Left cardiac atrium (tissue), 4 donors: ENCODE results near the gene CD47. TPM values are rescaled to one million over a fixed set of nuclear protein-coding genes. Genes with fewer than 3 reads are reported as not detected.

Source experiments
- ATAC-seq, 2 donors: fragments of 200-7000 bp; cut with Tn5 transposase; one replicate each; pipeline ENCODE4 v1.9.1; 2020; ENCODE audit warnings: mild to moderate bottlenecking in 2 of 2, moderate library complexity in 2 of 2
- DNase-seq: peaks from one replicate; pipeline ENCODE4 v3.0.0-alpha.2; 2020
- intact Hi-C, 2 donors: fragments of 100-400 bp; cut with DNase I; formaldehyde crosslinking; loops; one replicate each; pipeline versions ENCODE4 v1.14.1 to v1.15.1; 2022 to 2023
- total RNA-seq, 2 donors: library from RNA; stranded (reverse); fragmentation: NEBNext Ultra II Directional; extraction: Animal tissue kit (Norgen Biotek cat#: 25700); gene quantifications; one replicate each; pipeline ENCODE4 v1.2.1, GENCODE V29; 2021
- donor health status: DM: no; HTN: yes; CAD: no.
- donor health status: DM: no; HTN: yes; CAD: no; lungs with severe emphysema.
- donor health status: DM: yes; HTN: yes; CAD: no.
- donor health status: Dilated cardiomyopathy.

The CD47 gene
- total RNA-seq, 2 donors from 2014 or later, result 75.0 to 93.3 TPM

DNA sequence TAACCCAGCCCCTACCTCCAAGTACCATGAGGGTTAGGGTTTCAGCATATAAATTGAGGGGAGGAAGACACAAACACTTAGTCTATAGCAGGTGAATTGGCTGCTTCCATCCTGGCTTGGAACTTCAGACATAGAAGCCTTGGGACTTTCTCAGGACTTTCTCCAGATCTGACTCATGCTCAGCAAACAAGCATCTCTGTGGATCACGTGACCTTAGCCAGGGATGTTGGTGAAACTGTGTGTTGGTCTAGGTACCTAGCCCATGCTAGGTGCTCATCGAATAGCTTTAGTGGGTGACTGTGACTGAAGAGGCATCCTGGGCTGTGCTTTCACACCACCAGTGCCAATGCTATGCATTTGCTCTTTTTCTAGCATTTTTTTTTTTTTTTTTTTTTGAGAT, 58.9 kb downstream of the CD47 start:
- DNase-seq (no peak), ATAC-seq (no peak)
- intact Hi-C loops, result no loop called here

DNA sequence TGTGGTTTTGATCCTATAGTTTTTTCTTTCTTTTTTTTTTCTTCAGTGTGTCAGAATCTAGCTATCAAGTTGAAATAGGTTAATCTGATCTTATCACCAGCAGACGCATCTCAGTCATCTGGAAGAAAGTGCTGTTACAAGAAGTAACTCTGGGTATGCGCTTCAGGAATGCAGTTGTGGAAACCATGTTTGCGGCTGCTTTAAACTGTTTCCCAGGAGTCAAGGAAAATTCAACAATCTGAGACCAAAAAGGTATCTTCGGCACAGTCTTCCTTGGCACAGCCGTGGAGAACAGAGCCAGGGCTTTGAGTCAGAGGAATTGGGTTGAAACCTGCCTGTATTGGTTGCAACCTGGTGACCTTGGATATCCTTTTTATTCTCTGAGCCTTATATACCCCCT, 59.9 kb downstream of the CD47 start:
- intact Hi-C loops, result no loop called here
- DNase-seq, result no peak

DNA sequence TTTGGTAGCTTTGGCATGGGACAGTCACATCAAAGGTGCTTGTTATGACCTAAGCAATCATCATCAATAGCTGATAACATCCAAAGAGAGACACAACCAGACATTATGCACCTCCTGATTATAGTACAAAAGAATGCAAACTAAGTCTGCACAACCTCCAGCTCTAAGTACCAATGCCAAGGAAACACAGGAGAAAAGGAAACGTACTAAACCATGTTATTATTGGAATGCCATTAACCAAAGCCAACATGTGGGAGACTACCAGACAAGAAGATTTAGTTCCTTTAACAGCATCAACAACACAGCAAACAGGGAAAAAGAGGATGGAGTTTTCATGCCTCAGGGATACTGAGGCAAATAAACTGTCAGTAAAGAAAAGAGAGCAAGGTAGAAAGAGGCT, 61.4 kb downstream of the CD47 start:
- ATAC-seq (no peak), DNase-seq (no peak)
- intact Hi-C loops, result no loop called here

More for the DNA sequence above, 59.9 kb downstream of the CD47 start:
- ATAC-seq, result no peak

DNA sequence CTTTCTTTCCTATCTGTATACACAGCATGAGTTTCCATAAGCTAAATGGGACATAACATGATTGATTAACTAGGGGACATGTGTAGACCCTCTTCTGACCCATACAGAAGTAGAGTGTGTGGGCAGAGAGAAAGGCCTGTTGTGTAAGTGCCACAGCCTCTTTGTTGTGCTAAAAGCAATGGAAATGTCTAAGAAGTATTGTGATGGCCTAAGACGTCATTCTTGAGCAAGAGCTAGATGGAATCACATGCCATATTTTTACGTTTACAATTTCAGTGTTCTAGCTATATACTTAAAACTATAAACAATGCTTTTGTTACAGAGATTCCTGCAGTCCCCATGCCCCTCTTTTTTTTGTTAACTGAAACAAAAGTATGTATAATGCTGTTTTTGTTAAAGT, 61.9 kb downstream of the CD47 start:
- intact Hi-C loops, result no loop called here
- ATAC-seq, result no peak

DNA sequence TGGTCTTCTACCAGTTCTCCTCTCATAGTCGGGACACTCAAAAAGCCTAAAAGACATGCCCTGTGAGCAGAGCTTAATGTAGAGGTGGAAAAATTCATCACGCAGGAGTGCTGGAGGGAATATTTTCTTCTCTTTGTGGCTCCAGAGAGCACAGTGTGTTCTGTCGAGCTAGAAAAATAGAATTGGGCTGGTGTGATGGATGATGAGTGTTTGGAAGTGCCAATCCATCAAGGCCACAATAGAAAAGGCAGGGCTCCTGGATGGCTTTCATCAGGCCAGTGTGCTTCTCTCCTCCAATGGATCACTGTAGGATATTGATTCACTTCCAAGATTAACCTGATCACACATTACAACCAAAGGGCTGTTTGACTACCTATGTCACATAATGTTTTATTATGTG, 65.7 kb downstream of the CD47 start:
- intact Hi-C loops, result no loop called here
- DNase-seq, result no peak
- ATAC-seq, result no peak

More for the DNA sequence above, 61.9 kb downstream of the CD47 start:
- no peak for DNase-seq

DNA sequence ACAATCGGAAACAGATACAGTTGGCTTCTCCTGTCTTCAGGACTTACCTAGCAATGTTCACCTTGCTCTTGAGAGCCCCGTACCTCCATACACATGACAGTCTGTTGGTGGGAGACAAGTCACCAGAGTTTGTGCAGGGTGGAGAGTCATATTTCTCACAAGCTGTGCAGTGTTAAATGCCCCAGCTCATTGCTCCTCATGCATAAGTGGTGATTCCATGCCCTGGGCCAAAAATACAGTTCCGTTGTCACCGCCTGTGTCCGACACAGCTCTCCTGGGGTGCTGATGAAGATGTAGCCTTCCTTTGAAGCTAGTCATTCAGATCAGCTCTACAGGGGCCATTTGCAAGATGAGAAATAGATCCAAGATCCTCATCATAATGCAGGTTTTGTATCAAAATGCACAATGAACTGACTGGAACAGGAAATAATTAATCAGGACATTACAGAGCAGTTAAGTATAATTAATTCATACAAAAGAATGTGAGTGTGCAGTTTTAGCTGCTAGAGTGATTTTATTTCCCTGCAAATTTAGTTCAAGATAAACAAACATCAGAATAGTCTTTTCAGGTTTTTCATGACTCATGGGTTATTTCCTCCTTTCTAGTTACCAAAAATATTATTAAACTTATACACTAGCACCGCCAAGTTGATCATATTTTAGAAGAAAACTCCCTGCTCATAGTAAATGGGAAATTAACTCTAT, 66.5 kb downstream of the CD47 start:
- DNase-seq (no peak), ATAC-seq (no peak)
- intact Hi-C loops, result no loop called here

DNA sequence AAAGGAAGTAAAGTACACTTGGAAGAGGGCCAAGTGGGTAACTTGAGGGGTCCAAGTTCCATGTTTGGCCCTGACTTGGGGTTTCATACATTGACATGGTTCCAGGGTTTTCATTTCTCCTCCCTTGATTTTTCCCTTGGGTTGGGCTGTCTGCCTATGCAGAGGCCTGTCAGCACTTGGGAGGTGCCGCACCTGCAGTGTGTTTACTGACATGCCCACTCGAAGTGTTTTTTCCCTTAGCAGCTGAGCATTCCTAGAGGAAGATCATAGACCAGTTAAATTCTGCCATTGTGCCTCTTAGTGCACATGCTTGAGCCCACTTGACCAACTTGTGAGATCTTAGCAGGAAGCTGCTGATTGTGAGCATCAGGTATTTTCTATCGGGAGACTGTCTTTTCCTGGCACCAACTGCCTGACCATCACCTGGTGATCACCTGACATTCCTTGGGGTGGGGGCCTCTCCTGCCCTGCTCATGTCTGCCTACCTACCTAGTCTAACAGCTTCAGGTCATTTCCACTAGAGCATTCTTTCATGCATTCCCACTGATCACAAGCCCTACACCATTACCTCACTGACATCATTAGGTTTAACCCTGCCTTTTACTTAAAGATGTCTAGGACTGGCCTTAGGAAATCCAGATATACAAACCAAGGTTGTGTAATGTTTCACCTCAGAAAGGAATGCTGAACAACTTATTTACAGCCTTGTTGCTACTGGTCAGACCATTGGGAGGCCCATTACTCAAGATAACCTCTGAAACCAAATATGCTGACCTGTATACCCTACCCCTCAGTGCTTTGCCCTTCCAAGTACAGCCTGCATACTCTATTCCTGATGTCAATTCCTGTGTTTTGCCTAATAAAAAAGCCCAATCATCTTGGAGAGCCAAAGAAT, 68.3 kb downstream of the CD47 start:
- no peak for DNase-seq
- intact Hi-C loops, result no loop called here
- peak; percentile 68 to 79 for ATAC-seq

DNA sequence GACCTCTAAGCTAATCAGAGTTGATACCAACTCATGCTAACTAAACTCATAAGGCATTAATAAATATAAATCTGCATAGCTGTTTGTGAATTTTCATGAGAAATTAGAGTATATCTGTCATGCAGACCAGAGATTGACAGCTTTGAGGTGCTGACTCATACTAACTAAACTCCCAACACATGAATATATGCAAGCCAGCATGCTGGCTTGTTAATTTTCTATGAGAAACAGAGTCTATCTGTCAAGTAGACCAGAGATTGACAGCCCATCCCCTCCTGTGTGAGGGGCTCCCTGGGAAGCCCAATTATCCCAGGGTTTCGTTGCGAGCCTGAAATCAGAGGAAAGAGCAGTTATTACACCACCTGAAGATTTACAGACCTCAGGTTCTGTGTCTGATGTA, 69.3 kb downstream of the CD47 start:
- DNase-seq (no peak), ATAC-seq (peak in 1 of 2 donors; percentile 32)
- intact Hi-C loops, result no loop called here

DNA sequence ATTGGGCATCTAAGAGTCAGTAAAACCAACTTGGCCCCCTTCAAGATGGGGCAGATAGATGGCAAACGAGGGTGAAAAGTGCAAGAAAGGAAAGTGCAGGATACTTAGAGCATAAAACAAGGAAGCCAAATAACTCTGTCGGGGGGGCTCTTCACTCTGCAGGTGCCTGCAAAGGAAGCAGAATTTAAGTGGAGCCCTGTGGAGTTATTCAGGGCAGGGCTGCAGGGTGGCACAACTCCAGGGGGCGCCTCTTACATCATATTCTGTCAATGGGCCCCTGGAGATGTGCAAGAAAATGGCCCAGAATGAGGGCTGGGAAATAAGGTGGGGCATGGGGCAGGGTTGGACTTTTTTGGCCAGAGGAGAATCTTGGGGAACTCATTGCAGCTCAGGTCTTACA, 69.7 kb downstream of the CD47 start:
- ATAC-seq (no peak), DNase-seq (no peak)
- intact Hi-C loops, result no loop called here

DNA sequence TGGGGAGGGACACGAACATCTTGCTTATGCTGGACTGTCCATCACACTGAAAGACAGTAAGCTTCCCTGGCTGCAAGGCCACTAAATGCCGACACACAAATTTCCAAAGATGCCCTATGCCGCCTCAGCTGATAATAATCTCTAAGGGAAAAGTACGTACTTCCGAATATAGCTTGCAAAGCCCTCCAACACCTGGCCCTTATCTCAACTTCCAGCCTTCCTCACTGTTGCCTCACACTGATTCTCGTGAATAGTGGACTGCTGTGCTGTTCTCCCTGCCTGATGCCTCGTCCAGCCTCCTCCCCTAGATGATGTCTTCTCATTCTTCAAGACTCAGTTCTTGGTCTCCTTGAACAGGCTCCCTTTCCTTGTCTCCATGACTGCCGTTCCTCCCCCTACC, 72.3 kb downstream of the CD47 start:
- intact Hi-C loops, result no loop called here
- no peak for DNase-seq
- ATAC-seq, result no peak

DNA sequence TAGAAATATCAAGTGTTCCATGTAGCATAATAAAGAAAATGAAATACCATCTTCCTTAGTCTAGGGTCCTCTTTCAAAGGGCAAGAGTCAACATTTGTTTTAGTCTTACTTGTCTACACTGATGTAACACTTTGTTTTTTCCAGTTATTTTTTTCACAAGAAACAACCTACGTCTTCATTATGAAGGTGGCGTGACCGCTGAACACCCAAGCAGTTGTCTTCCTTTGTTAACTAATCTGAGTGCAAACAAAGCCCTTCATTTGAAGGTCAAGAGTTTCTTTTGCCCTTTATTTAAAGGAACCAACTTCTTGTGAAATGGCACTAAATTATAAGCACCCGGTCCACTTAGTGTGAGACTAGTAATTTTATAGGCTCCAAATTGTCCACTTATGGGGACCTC, 73.2 kb downstream of the CD47 start:
- intact Hi-C loops, result no loop called here
- ATAC-seq, result no peak
- no peak for DNase-seq

DNA sequence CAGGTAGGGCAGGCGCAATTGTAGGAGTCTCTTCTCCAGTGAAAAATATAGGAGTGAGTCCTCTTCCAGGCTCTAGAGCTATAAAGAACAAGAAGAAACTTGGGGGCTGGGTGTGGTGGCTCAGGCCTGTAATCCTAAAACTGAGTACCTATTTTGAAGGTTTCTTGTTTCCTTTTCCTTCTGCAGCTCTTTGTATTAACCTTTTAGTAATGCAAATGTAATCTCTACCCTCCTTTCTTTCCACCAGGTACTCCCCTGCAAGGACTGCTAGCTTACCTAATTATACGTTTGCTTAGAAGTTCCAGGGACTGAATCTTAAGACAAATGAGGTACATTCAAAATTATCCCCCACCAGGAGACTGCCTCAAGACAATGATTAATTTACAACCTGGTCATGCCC, 75.9 kb downstream of the CD47 start:
- ATAC-seq, result no peak
- intact Hi-C loops, result no loop called here
- no peak for DNase-seq

DNA sequence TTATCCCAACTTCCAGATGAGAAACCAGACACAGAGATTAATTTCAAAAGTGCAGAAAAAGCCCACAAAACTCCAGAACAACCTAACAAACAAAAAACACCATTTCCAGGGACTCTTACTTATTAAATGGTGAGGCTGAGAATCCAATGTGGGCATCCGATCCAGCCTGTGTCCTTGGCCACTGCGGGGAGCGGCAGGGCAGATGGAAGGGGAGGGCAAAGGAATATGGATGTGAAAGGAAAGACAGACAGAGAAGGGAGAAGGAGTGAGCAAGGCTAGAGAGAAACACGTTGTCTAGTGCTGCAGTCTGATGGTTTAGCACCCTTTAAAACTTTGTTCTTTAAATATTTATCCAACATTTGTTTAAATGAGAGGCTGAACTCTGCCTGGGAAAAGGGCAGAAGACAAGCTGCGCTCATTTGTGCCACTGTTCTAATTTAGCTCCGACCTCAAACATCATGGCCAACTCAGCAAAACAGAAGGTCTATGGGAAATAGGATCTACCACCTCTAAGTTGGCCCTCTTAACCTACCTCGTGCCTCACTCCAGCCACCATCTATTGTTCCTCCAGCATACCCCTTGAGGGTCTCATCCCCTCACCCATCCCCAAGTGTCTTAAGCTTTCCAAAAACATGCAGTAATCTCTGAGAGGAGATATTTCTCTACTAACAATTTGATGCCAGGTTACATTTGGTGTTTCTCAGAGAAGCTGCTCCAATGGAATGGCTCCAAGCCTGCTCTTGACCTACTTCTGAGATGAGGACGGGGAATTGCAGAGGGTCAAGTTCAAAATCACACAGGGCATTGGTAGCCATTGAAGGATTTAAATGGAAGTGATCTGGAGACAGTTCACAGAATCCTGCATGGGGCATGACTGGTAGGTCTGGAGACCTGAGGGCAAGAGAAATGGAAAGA, 77.4 kb downstream of the CD47 start:
- no peak for ATAC-seq
- intact Hi-C loops, result no loop called here
- DNase-seq, result no peak

DNA sequence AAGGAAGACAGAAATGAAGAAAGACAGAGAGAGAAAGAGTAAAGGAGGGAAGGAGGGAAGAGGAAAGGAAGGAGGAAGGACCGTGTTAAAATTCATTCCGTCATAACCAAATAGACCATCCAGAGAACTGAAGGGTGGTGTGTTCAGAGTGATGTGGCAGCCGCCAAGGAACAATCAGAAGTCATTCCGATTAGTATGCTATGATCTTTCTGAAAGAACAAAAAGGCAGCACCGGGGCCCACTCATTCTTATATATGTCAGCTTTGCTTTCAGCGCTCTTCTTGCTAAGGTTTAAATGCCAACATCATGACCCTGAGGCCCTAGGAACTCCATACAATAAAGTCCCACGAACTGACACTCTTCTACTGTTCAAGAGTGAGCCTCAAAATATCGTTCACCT, 78.5 kb downstream of the CD47 start:
- DNase-seq, result no peak
- no peak for ATAC-seq
- intact Hi-C loops, result no loop called here

DNA sequence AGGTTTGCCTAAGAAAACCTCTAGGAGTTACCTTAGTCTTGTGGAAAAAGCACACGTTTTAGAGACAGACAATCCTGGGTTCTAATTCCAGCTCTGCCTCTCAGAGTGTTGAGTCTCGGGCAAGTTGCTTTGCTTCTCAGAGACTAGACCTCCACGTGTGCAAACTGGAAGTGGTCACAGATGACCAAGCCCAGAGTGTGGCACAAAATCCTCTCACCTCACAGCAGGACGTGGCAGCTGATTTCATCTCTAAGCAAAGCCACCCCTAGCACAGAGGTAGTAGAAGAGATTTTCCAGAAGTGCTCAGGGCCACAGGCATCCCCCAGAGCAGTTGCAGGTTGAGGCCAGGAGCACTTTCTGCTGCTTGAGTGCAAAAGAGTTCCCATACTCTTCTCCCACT, 79.2 kb downstream of the CD47 start:
- no peak for DNase-seq
- intact Hi-C loops, result no loop called here

DNA sequence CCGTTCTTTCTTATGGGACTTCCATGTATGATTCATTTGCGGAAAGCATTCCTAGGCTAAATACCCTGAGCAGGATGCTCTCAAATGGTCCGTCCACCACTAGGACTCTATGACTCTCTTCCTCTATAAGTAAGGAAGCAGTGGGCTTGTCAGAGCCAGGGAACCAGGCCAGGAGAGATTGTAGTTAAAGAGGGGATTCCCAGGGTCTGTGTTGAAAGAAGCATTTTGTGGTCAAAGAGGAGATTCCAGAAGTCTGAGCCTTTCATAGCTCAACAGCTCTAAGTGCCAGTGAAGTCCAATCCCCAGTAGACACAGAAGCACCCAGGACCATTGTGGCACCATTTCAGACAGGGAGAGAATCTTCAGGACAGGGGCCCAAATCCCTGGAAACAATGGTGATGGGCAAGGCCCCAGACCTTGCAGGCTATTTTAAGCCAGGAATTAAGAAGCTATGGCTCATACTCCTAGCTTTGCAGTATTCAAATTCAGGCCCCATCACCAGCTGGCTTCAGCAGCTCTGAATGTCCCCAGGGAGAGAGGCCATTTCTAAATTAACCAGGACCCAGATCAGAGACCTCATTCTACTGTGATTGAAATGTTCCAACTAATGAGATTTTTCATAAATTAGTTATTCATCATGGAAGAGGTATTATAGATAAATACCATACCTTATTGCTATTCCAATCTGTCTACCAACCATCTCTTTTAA, 81.7 kb downstream of the CD47 start:
- intact Hi-C loops, result no loop called here
- ATAC-seq, result no peak
- DNase-seq, result no peak

More for the DNA sequence above, 79.2 kb downstream of the CD47 start:
- ATAC-seq, result no peak

DNA sequence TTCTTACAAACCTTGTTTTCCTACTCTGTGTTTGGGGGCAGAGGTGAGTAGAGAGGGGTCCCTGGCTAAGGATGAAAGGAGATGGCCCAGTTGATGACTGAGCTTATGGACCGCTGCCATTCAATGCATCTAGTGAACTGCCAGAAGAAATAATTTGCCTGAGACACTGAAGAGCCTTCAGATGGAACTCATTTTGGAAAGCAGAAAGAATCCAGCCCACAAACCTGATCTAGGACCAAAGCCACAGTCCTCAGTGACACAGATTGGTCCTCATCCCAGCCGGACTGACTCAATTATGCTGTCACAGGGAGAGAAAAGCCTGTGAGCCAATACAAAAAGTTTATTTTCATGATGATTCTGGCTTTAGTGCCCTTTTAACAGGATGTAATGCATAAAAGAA, 82.7 kb downstream of the CD47 start:
- no peak for ATAC-seq
- no peak for DNase-seq
- intact Hi-C loops, result no loop called here

DNA sequence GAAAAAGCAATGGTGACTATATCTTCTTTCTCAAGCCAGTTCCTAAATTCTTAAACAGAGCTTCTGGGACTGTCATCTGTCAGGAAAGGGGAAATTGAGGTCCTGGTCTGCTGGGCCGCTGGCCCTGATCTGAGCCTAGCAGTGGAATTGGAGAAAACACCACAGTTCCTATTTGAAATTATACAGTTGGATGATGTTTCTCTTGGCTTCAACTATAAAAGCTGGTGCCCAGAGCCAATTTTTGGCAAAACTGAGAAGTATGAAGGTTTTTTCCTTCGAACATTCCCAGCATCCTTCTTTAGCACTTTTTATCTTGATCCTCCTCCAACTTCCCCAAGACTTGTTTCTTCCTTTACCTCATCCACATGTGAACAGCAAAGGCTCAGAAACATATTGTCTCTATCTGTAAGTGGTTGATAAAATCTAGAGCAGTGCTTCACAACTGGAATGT, 83.9 kb downstream of the CD47 start:
- no peak for DNase-seq
- intact Hi-C loops, result no loop called here
- ATAC-seq, result peak; percentile 7 to 9
